Measurements from ENCODE around the gene SLC44A3.
"Not testable (repeated sequence)": the region's sequence is repeated elsewhere in the genome, so short reads cannot be mapped to it uniquely, and the experiment has no call there.

Gene SLC44A3

GRCh38 chr1:94934551-94934950, 114.4 kb downstream of the SLC44A3 start:
- DNase-seq (ENCODE audit: low read depth in 2 of 2), result no peak

- DNase-seq (ENCODE audit: low read depth in 2 of 2), result no peak
Measured at GRCh38 chr1:94935034-94935433, 114.9 kb downstream of the SLC44A3 start.

GRCh38 chr1:94935476-94935875, 115.3 kb downstream of the SLC44A3 start:
- no peak for DNase-seq (ENCODE audit: low read depth in 2 of 2)

GRCh38 chr1:94936861-94937620, 116.9 kb downstream of the SLC44A3 start:
- no peak for DNase-seq (ENCODE audit: low read depth in 2 of 2)

GRCh38 chr1:94937820-94938219, 117.7 kb downstream of the SLC44A3 start:
- DNase-seq (ENCODE audit: low read depth in 2 of 2), result no peak

GRCh38 chr1:94940738-94941137, 120.6 kb downstream of the SLC44A3 start:
- DNase-seq (ENCODE audit: low read depth in 2 of 2), result no peak

GRCh38 chr1:94941480-94941879, 121.3 kb downstream of the SLC44A3 start:
- DNase-seq (ENCODE audit: low read depth in 2 of 2), result not testable (repeated sequence)

GRCh38 chr1:94942171-94943128, 122.3 kb downstream of the SLC44A3 start:
- no peak for DNase-seq (ENCODE audit: low read depth in 2 of 2)
